Measurements from ENCODE around the gene DHRSX.

GRCh38 chrX:2370456-2370855 is 130.3 kb downstream of the DHRSX start:
- TF ChIP-seq CTCF (IDR thresholded peaks at IDR 0.05) (no peak), POLR2A (IDR thresholded peaks at IDR 0.05; ENCODE audit: low read depth) (no peak)

All from esophagus muscularis mucosa (tissue), 3 donors.